ENCODE measurements around the gene LCP2.

Gene LCP2

GRCh38 chr5:170297589-170298462 is at the start of gene LCP2:
Gene LCP2, minus strand, starts transcription at chr5:170297777. Its CDS starts 166 bp downstream, at chr5:170297611.
- TF ChIP-seq POLR2A (IDR thresholded peaks at IDR 0.05; ENCODE audit: low read length) (no peak), GATA1 (IDR thresholded peaks at IDR 0.05; ENCODE audit: low read depth, low read length) (no peak)
- no peak for DNase-seq

- TF ChIP-seq POLR2A (IDR thresholded peaks at IDR 0.05; ENCODE audit: low read length) (no peak), GATA1 (IDR thresholded peaks at IDR 0.05; ENCODE audit: low read depth, low read length) (no peak)
- no peak for DNase-seq
Measured at GRCh38 chr5:170347022-170347567, 49.5 kb upstream of the LCP2 start.

GRCh38 chr5:170345971-170346370 is 48.4 kb upstream of the LCP2 start:
- DNase-seq = no peak
- TF ChIP-seq GATA1 (IDR thresholded peaks at IDR 0.05; ENCODE audit: low read depth, low read length) = no peak
- no peak for TF ChIP-seq POLR2A (IDR thresholded peaks at IDR 0.05; ENCODE audit: low read length)

- DNase-seq = no peak
- no peak for TF ChIP-seq POLR2A (IDR thresholded peaks at IDR 0.05; ENCODE audit: low read length)
- TF ChIP-seq GATA1 (IDR thresholded peaks at IDR 0.05; ENCODE audit: low read depth, low read length) = no peak
Measured at GRCh38 chr5:170343177-170343576, 45.6 kb upstream of the LCP2 start.

GRCh38 chr5:170342153-170342725 is 44.7 kb upstream of the LCP2 start:
- no peak for TF ChIP-seq POLR2A (IDR thresholded peaks at IDR 0.05; ENCODE audit: low read length)
- TF ChIP-seq GATA1 (IDR thresholded peaks at IDR 0.05; ENCODE audit: low read depth, low read length) = no peak
- no peak for DNase-seq

- TF ChIP-seq POLR2A (IDR thresholded peaks at IDR 0.05; ENCODE audit: low read length) = no peak
- no peak for TF ChIP-seq GATA1 (IDR thresholded peaks at IDR 0.05; ENCODE audit: low read depth, low read length)
- peak; percentile 5 to 38 for DNase-seq
Measured at GRCh38 chr5:170341545-170341944, 44.0 kb upstream of the LCP2 start.

- DNase-seq = no peak
- TF ChIP-seq POLR2A (IDR thresholded peaks at IDR 0.05; ENCODE audit: low read length) = no peak
- TF ChIP-seq GATA1 (IDR thresholded peaks at IDR 0.05; ENCODE audit: low read depth, low read length) = no peak
Measured at GRCh38 chr5:170339780-170340167, 42.2 kb upstream of the LCP2 start.

GRCh38 chr5:170338933-170339779 is 41.6 kb upstream of the LCP2 start:
- peak; percentile 62 to 79 for DNase-seq
- TF ChIP-seq GATA1 (IDR thresholded peaks at IDR 0.05; ENCODE audit: low read depth, low read length) = no peak
- no peak for TF ChIP-seq POLR2A (IDR thresholded peaks at IDR 0.05; ENCODE audit: low read length)

GRCh38 chr5:170338291-170338690 is 40.7 kb upstream of the LCP2 start:
- no peak for TF ChIP-seq POLR2A (IDR thresholded peaks at IDR 0.05; ENCODE audit: low read length)
- TF ChIP-seq GATA1 (IDR thresholded peaks at IDR 0.05; ENCODE audit: low read depth, low read length) = no peak
- peak; percentile 23 to 52 for DNase-seq

- DNase-seq = no peak
- TF ChIP-seq POLR2A (IDR thresholded peaks at IDR 0.05; ENCODE audit: low read length) = no peak
- TF ChIP-seq GATA1 (IDR thresholded peaks at IDR 0.05; ENCODE audit: low read depth, low read length) = no peak
Measured at GRCh38 chr5:170337045-170337733, 39.6 kb upstream of the LCP2 start.

- no peak for DNase-seq
- TF ChIP-seq GATA1 (IDR thresholded peaks at IDR 0.05; ENCODE audit: low read depth, low read length) (no peak), POLR2A (IDR thresholded peaks at IDR 0.05; ENCODE audit: low read length) (no peak)
Measured at GRCh38 chr5:170336065-170336464, 38.5 kb upstream of the LCP2 start.

- TF ChIP-seq POLR2A (IDR thresholded peaks at IDR 0.05; ENCODE audit: low read length) = no peak
- TF ChIP-seq GATA1 (IDR thresholded peaks at IDR 0.05; ENCODE audit: low read depth, low read length) = no peak
- no peak for DNase-seq
Measured at GRCh38 chr5:170334626-170335025, 37.0 kb upstream of the LCP2 start.
